ENCODE data around the gene ZCCHC7. TPM values are rescaled to one million over a fixed set of nuclear protein-coding genes. Genes with fewer than 3 reads are reported as not detected.

Gene ZCCHC7
- polyA plus RNA-seq, 1 donor from 2014 or later = 10.9 TPM

DNA sequence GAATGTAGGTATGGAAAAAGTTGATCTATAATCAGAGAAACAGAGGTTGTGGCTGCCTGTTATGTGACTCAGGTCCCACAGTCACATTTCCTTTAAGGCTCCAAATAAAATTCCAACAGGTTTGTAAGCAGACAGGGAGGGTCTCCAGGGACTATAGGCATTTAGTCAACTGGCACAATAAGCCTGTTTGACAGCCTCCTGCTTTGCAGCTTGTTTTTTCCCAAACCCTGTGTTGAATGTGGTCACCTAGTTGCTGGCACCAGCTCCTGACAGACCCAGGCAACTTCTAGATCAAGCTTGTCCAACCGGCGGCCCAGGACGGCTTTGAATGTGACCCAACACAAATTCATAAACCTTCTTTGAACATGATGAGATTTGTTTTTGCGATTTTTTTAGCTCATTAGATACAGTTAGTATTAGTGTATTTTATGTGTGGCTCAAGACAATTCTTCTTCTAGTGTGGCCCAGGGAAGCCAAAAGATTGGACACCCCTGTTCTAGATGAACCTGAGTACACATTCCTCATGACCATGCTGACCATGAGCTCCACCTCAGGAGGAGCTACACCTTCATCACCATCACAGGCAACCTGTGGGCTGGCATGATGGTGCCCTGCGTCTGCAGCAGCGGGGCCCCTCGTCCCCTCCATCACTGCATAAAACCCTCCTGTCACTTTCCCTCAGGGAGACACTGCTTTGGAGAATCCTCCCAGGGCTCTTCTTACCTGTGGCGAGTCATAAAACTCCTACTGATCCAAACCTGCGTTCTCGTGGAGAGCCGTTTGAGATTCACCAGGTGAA, 286.4 kb downstream of the ZCCHC7 start:
- no peaks in the 10 kb centered on the region for H3K27me3 ChIP-seq (ENCODE audit: insufficient read depth, low read depth, low read length)
- H3K36me3 ChIP-seq (ENCODE audit: insufficient read depth, low read length) = no peaks in the 10 kb centered on the region
- no peaks in the 10 kb centered on the region for H3K9me2 ChIP-seq (ENCODE audit: insufficient read depth, low read length)
- no peak for TF ChIP-seq EP300 (conservative IDR thresholded peaks at IDR 0.05; ENCODE audit: poor library complexity, severe bottlenecking)
- TF ChIP-seq RAD21 (conservative IDR thresholded peaks at IDR 0.05) = no peak
- no peak overlapping the region for H2AFZ ChIP-seq (ENCODE audit: low read depth, low read length)
- no peaks in the 10 kb centered on the region for H3K9me3 ChIP-seq (ENCODE audit: low read length)
- no peak overlapping the region for H3K9ac ChIP-seq (ENCODE audit: low read length)
- H3K4me3 ChIP-seq (ENCODE audit: low read length) = no peak overlapping the region
- H4K20me1 ChIP-seq (ENCODE audit: insufficient read depth) = no peaks in the 10 kb centered on the region
- no peaks in the 10 kb centered on the region for H3K79me2 ChIP-seq (replicated peaks; ENCODE audit: insufficient read depth, low read length)
- H3F3A ChIP-seq (ENCODE audit: insufficient read depth, low read length, poor library complexity, severe bottlenecking) = no peaks in the 10 kb centered on the region
- H3K27ac ChIP-seq (ENCODE audit: low read length) = no peak overlapping the region
- no peak overlapping the region for H3K4me2 ChIP-seq (ENCODE audit: low read length)

DNA sequence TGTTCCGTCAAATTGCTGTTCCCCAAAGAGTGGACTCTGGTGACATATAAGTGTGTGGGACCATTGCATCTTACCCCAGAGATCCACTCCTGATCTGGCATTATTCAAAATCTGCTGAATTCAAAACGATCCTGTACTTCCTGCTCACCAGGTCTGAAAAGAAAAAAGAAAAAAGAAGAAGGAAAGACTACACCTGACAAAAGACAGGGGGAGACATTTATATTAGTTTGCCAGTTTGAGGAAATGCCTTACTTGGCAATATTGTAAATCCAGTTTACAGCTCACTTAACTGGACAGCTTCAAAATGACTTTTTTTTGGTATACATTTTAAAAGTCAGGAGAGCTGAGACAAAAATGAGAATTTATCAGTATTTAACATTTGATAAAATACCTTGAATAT, 287.1 kb downstream of the ZCCHC7 start:
- Histone ChIP-seq H2AFZ (ENCODE audit: low read depth, low read length) (no peak overlapping the region), H3K9ac (ENCODE audit: low read length) (no peak overlapping the region), H3F3A (ENCODE audit: insufficient read depth, low read length, poor library complexity, severe bottlenecking) (no peaks in the 10 kb centered on the region), H3K4me2 (ENCODE audit: low read length) (no peak overlapping the region), H3K27ac (ENCODE audit: low read length) (no peak overlapping the region), H3K4me3 (ENCODE audit: low read length) (no peak overlapping the region), H3K27me3 (ENCODE audit: insufficient read depth, low read depth, low read length) (no peaks in the 10 kb centered on the region), H3K9me3 (ENCODE audit: low read length) (no peaks in the 10 kb centered on the region), H3K36me3 (ENCODE audit: insufficient read depth, low read length) (no peaks in the 10 kb centered on the region), H3K9me2 (ENCODE audit: insufficient read depth, low read length) (no peaks in the 10 kb centered on the region), H3K79me2 (replicated peaks; ENCODE audit: insufficient read depth, low read length) (no peaks in the 10 kb centered on the region), H4K20me1 (ENCODE audit: insufficient read depth) (no peaks in the 10 kb centered on the region)
- TF ChIP-seq SMC3 (conservative IDR thresholded peaks at IDR 0.05; ENCODE audit: poor library complexity) = no peak
- TF ChIP-seq, protein P1, sequence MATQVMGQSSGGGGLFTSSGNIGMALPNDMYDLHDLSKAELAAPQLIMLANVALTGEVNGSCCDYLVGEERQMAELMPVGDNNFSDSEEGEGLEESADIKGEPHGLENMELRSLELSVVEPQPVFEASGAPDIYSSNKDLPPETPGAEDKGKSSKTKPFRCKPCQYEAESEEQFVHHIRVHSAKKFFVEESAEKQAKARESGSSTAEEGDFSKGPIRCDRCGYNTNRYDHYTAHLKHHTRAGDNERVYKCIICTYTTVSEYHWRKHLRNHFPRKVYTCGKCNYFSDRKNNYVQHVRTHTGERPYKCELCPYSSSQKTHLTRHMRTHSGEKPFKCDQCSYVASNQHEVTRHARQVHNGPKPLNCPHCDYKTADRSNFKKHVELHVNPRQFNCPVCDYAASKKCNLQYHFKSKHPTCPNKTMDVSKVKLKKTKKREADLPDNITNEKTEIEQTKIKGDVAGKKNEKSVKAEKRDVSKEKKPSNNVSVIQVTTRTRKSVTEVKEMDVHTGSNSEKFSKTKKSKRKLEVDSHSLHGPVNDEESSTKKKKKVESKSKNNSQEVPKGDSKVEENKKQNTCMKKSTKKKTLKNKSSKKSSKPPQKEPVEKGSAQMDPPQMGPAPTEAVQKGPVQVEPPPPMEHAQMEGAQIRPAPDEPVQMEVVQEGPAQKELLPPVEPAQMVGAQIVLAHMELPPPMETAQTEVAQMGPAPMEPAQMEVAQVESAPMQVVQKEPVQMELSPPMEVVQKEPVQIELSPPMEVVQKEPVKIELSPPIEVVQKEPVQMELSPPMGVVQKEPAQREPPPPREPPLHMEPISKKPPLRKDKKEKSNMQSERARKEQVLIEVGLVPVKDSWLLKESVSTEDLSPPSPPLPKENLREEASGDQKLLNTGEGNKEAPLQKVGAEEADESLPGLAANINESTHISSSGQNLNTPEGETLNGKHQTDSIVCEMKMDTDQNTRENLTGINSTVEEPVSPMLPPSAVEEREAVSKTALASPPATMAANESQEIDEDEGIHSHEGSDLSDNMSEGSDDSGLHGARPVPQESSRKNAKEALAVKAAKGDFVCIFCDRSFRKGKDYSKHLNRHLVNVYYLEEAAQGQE (IDR thresholded peaks at IDR 0.05; ENCODE audit: borderline replicate concordance) = no peak

Small RNA genes lying within 50 kb of the gene (small RNA-seq; reads per million reads assigned to genes)
- 0 reads per million in 3 experiments for gene AL512604.1
- gene RF00019 = 0 to 1.2 (median 0) reads per million in 3 experiments
- gene RNU6-677P = 0 reads per million in 3 experiments

Other genes with a start within 250 kb of the ZCCHC7 start
- gene PAX5, start 86.3 kb upstream of the ZCCHC7 start, polyA plus RNA-seq = not detected in 2 replicates

Measured in neural cell (in vitro differentiated cells).